Esophagus muscularis mucosa (tissue), 3 donors: ENCODE data around the gene WASF2.

Experiments used
- POLR2A ChIP-seq: fragments of 450-650 bp; IDR thresholded peaks from one replicate; pipeline ENCODE4 v1.6.1; 2017; ENCODE audit warnings: antibody characterized with exemption, moderate library complexity, mild to moderate bottlenecking, low read depth
- TF ChIP-seq, protein P1 (sequence below), 3 experiments: fragments of 200-600 bp in 2 of 3; fragments of 450-650 bp in 1 of 3; sonication (generic) in 2 of 3; IDR thresholded peaks; one replicate each; pipeline ENCODE4 v1.5.1; 2017 to 2019; ENCODE audit warnings: antibody characterized with exemption in 3 of 3, mild to moderate bottlenecking in 2 of 3, moderate library complexity in 1 of 3

DNA sequence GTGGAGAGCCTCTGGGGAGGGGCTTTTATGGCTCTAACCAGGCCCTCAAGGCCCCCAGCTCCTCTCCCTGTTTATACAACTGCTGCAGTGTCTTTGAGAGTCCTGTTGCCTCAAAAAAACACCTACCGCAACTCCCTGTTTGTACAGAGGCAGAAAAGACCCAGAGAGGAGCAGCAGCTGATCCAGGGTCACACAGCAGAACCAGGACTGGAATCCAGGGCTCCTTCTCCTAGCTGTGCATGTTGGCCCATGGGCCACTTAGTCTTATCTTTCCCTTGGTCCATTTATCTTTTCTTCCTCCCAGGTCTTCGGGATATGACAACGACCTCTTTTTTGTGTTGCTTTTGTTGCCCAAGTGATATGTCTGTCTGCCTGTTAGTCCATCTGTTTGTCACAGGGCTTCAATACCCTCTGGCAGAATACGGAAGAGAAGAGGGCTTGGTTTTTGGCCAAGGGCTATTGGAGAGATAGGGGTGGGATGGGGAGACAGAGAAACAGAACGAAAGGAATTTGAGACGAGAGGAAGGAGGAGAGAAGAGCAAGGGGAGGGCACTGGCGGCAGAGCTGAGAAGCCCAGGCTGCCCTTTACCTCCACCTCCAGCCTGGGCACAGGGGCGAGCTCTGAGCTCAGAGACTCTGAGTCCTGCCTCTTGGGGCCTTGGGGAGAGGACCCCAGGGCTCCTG lies 33.5 kb upstream of the WASF2 start:
- TF ChIP-seq POLR2A = no peak
- TF ChIP-seq, protein P1, sequence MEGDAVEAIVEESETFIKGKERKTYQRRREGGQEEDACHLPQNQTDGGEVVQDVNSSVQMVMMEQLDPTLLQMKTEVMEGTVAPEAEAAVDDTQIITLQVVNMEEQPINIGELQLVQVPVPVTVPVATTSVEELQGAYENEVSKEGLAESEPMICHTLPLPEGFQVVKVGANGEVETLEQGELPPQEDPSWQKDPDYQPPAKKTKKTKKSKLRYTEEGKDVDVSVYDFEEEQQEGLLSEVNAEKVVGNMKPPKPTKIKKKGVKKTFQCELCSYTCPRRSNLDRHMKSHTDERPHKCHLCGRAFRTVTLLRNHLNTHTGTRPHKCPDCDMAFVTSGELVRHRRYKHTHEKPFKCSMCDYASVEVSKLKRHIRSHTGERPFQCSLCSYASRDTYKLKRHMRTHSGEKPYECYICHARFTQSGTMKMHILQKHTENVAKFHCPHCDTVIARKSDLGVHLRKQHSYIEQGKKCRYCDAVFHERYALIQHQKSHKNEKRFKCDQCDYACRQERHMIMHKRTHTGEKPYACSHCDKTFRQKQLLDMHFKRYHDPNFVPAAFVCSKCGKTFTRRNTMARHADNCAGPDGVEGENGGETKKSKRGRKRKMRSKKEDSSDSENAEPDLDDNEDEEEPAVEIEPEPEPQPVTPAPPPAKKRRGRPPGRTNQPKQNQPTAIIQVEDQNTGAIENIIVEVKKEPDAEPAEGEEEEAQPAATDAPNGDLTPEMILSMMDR (IDR thresholded peaks at IDR 0.05) = no peak
